Neural crest cell (in vitro differentiated cells): ENCODE data around the gene TAF11L10. TPM values are rescaled to one million over a fixed set of nuclear protein-coding genes. Genes with fewer than 3 reads are reported as not detected.
"Not testable (repeated sequence)": the region's sequence is repeated elsewhere in the genome, so short reads cannot be mapped to it uniquely, and the experiment has no call there.

Experiments used
- DNase-seq: peaks from one replicate; pipeline ENCODE4 v3.0.0; 2021; ENCODE audit warnings: low read depth, mixed read lengths, low spot score
- H3K27ac Mint-ChIP-seq: one replicate; pipeline ENCODE4 v1.8.0; 2021; ENCODE audit warnings: mild to moderate bottlenecking, mixed read lengths; ENCODE audit not compliant: unreplicated experiment
- H3K27me3 Mint-ChIP-seq: 2 replicates; pipeline ENCODE4 v1.8.0; 2021; ENCODE audit warnings: low read depth, mild to moderate bottlenecking, mixed read lengths
- H3K36me3 Mint-ChIP-seq: 2 replicates; pipeline ENCODE4 v1.8.0; 2021; ENCODE audit warnings: low read depth, mild to moderate bottlenecking, mixed read lengths
- H3K4me1 Mint-ChIP-seq: 2 replicates; pipeline ENCODE4 v1.8.0; 2021; ENCODE audit warnings: mixed read lengths
- H3K4me3 Mint-ChIP-seq: one replicate; pipeline ENCODE4 v1.8.0; 2021; ENCODE audit warnings: mild to moderate bottlenecking, mixed read lengths
- H3K9me3 Mint-ChIP-seq: 2 replicates; pipeline ENCODE4 v1.8.0; 2021; ENCODE audit warnings: mixed read lengths
- total RNA-seq: library from RNA; stranded (reverse); gene quantifications from 2 replicates; pipeline ENCODE4 v1.2.1, GENCODE V29; 2021
- TF ChIP-seq, protein P1 (sequence below): fragments of 200-600 bp; sonication (generic); conservative IDR thresholded peaks from 2 replicates; pipeline ENCODE4 v1.5.0; 2021; ENCODE audit warnings: antibody characterized with exemption, mild to moderate bottlenecking

TAF11L10 gene
- total RNA-seq, 1 donor from 2014 or later = not detected

DNA sequence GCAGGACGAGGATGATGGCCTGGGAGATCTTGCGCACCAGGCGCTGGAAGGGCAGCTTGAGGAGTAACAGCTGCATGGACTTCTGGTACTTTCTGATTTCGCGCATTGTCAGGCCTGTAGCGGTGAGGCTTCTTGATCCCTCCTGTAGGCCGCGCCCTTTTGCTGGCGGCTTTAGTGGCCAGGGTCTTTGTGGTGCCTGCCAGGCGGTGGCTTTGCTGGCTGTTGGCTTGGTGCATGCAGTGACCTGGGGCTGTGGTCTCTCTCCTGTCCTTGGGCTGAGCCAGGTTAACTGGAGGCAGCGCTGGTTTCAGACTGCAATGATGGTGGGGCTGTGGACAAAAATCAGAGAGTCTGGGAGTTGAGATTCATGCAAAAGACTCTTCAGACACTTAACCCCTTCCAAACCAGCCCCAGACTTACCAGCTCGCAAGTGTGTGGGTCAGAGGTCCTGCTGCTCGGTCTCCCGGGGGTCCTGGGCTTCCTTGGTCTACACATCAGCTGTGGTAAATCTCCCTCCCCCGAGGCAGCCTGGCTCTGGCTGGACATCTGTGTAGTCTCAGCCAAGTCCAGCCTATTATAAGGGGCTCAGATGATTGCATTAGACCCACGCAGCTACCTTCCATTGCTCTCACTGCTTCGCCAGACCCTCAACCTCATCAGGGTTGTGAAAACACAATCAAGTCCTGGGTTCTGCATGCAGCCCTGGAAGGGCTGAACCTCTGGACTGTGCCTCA lies 17.4 kb upstream of the TAF11L10 start:
- H3K27me3 Mint-ChIP-seq = no peaks in the 10 kb centered on the region
- no peak overlapping the region for H3K4me3 Mint-ChIP-seq

DNA sequence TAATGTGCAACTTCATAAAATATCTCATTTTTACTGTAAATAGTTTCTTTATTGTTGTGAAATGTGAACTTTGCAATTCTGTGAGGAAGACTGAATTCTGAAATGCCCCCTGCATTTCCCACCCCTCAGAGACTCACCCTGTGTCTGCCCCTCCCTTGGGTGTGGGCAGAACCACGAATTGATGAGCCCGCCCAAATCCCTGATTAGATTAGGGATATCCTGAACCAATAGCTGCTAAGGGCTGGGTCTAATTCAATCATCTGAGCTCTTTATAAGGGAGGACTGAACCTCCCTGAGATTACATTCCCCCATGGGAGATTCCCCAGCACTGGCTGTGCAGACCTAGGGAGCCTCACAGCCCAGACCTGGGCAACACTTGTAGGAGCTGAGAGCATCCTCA lies 12.5 kb upstream of the TAF11L10 start, which contains the start of gene TAF11L12:
Gene TAF11L12 (plus strand): TSS at position 301 of the 400 bp plus-strand sequence.
- not testable (repeated sequence) for H3K27me3 Mint-ChIP-seq, H3K9me3 Mint-ChIP-seq, H3K4me1 Mint-ChIP-seq, H3K4me3 Mint-ChIP-seq, H3K36me3 Mint-ChIP-seq, DNase-seq
- peak within 1 kb of the TSS; percentile 62 for H3K27ac Mint-ChIP-seq

More for the DNA sequence above, 17.4 kb upstream of the TAF11L10 start:
- TF ChIP-seq, protein P1, sequence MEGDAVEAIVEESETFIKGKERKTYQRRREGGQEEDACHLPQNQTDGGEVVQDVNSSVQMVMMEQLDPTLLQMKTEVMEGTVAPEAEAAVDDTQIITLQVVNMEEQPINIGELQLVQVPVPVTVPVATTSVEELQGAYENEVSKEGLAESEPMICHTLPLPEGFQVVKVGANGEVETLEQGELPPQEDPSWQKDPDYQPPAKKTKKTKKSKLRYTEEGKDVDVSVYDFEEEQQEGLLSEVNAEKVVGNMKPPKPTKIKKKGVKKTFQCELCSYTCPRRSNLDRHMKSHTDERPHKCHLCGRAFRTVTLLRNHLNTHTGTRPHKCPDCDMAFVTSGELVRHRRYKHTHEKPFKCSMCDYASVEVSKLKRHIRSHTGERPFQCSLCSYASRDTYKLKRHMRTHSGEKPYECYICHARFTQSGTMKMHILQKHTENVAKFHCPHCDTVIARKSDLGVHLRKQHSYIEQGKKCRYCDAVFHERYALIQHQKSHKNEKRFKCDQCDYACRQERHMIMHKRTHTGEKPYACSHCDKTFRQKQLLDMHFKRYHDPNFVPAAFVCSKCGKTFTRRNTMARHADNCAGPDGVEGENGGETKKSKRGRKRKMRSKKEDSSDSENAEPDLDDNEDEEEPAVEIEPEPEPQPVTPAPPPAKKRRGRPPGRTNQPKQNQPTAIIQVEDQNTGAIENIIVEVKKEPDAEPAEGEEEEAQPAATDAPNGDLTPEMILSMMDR = no peak
- Mint-ChIP-seq H3K4me1 (no peaks in the 10 kb centered on the region), H3K9me3 (peaks cover 8% of the 10 kb centered on the region), H3K27ac (no peak overlapping the region), H3K36me3 (no peaks in the 10 kb centered on the region)
- no peak for DNase-seq

DNA sequence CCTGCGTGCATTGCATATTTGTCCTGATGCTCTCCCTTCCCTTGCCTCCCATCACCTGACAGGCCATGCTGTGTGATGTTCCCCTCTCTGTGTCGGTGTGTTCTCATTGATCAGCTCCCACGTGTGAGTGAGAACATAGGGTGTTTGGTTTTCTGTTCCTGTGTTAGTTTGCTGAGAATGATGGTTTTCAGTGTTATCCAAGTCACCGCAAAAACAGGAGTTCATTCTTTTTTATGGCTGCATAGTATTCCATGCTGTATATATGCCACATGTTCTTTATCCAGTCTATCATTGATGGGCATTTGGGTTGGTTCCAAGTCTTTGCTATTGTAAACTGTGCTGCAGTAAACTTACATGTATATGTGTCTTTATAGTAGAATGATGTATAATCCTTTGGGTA lies 9.8 kb upstream of the TAF11L10 start:
- not testable (repeated sequence) for H3K4me3 Mint-ChIP-seq, H3K9me3 Mint-ChIP-seq, H3K4me1 Mint-ChIP-seq, H3K27me3 Mint-ChIP-seq, H3K27ac Mint-ChIP-seq, DNase-seq, H3K36me3 Mint-ChIP-seq

DNA sequence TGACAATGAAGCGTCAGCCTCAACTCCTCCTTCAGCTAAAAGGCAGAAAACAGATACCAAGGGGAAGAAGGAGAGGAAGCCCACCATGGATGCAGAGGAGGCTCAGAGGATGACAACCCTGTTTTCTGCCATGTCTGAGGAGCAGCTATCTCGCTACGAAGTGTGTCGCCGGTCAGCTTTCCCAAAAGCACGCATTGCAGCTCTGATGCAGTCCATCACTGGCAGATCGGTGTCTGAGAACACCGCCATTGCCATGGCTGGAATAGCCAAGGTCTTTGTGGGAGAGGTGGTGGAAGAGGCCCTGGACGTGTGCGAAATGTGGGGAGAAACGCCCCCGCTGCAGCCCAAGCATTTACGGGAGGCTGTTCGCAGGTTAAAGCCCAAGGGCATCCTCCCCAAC lies 7.3 kb upstream of the TAF11L10 start:
- no peaks in the 10 kb centered on the region for H3K27me3 Mint-ChIP-seq
- no peaks in the 10 kb centered on the region for H3K4me1 Mint-ChIP-seq
- no peaks in the 10 kb centered on the region for H3K9me3 Mint-ChIP-seq
- TF ChIP-seq, protein P1 = no peak
- no peaks in the 10 kb centered on the region for H3K36me3 Mint-ChIP-seq
- no peak for DNase-seq
- H3K4me3 Mint-ChIP-seq = no peak overlapping the region
- no peak overlapping the region for H3K27ac Mint-ChIP-seq

DNA sequence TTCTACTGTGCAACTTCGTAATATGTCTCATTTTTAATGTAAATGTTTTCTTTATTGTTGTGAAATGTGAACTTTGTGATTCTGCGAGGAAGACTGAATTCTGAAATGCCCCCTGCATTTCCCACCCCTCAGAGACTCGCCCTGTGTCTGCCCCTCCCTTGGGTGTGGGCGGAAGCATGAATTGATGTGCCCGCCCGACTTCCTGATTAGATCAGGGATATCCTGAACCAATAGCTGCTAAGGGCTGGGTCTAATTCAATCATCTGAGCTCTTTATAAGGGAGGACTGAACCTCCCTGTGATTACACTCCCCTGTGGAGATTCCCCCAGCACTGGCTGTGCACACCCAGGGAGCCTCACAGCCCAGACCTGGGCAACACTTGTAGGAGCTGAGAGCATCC lies 6.3 kb upstream of the TAF11L10 start, which contains the start of gene TAF11L11:
Gene TAF11L11 (plus strand): TSS at position 304 of the 400 bp plus-strand sequence.
- not testable (repeated sequence) for DNase-seq, H3K4me1 Mint-ChIP-seq, H3K36me3 Mint-ChIP-seq, H3K27me3 Mint-ChIP-seq, H3K27ac Mint-ChIP-seq, H3K9me3 Mint-ChIP-seq, H3K4me3 Mint-ChIP-seq

DNA sequence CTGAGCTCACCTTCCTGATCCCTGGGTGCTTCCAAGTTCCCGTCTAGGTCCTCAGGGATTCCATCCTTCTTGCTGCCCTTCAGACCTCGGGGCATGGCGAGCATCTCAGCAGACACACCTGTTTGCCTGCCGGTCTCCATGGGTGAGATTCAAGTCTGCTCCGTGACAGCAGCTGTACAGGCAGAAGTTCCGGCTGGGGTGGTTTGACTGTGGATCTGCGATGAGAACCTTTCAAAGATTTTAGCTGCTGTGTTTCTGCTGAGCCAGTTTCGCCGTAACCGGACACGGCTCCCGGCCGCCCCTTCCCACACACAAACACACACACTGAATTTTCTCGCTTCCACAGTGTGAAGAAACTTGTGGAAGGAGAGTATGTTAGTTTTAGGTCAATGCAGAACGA lies 3.4 kb downstream of the TAF11L10 start, which contains the start of gene TAF11L9:
Gene TAF11L9 (minus strand): TSS at position 140 of the 400 bp plus-strand sequence.
- not testable (repeated sequence) for H3K27ac Mint-ChIP-seq, H3K36me3 Mint-ChIP-seq

DNA sequence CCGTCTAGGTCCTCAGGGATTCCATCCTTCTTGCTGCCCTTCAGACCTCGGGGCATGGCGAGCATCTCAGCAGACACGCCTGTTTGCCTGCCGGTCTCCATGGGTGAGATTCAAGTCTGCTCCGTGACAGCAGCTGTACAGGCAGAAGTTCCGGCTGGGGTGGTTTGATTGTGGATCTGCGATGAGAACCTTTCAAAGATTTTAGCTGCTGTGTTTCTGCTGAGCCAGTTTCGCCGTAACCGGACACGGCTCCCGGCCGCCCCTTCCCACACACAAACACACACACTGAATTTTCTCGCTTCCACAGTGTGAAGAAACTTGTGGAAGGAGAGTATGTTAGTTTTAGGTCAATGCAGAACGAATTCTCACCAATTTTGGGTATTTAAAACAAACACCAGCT lies 6.8 kb downstream of the TAF11L10 start, which contains the start of gene TAF11L8:
Gene TAF11L8 (minus strand): TSS at position 101 of the 400 bp plus-strand sequence.
- not testable (repeated sequence) for H3K27ac Mint-ChIP-seq, H3K4me1 Mint-ChIP-seq, H3K9me3 Mint-ChIP-seq, H3K27me3 Mint-ChIP-seq, DNase-seq, H3K4me3 Mint-ChIP-seq, H3K36me3 Mint-ChIP-seq

More for the DNA sequence above, 3.4 kb downstream of the TAF11L10 start, which contains the start of gene TAF11L9:
- peak; percentile 5 for DNase-seq
- not testable (repeated sequence) for H3K4me1 Mint-ChIP-seq, H3K27me3 Mint-ChIP-seq, H3K4me3 Mint-ChIP-seq, H3K9me3 Mint-ChIP-seq

DNA sequence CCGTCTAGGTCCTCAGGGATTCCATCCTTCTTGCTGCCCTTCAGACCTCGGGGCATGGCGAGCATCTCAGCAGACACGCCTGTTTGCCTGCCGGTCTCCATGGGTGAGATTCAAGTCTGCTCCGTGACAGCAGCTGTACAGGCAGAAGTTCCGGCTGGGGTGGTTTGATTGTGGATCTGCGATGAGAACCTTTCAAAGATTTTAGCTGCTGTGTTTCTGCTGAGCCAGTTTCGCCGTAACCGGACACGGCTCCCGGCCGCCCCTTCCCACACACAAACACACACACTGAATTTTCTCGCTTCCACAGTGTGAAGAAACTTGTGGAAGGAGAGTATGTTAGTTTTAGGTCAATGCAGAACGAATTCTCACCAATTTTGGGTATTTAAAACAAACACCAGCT lies 12.0 kb downstream of the TAF11L10 start, which contains the start of gene TAF11L7:
Gene TAF11L7 (minus strand): TSS at position 101 of the 400 bp plus-strand sequence.
- not testable (repeated sequence) for H3K27me3 Mint-ChIP-seq, H3K4me1 Mint-ChIP-seq, H3K36me3 Mint-ChIP-seq, H3K4me3 Mint-ChIP-seq, H3K27ac Mint-ChIP-seq, DNase-seq, H3K9me3 Mint-ChIP-seq

Other genes with a start within 250 kb of the TAF11L10 start
- not detected in 2 replicates for gene TAF11L2, start 99.6 kb downstream of the TAF11L10 start, total RNA-seq
- gene TAF11L3, start 79.5 kb downstream of the TAF11L10 start, total RNA-seq = not detected in 2 replicates
- gene TAF11L4, start 76.0 kb downstream of the TAF11L10 start, total RNA-seq = not detected in 2 replicates
- not detected in 2 replicates for gene TAF11L5, start 72.6 kb downstream of the TAF11L10 start, total RNA-seq
- gene TAF11L6, start 69.2 kb downstream of the TAF11L10 start, total RNA-seq = not detected in 2 replicates
- not detected in 2 replicates for gene TAF11L7, start 12.1 kb downstream of the TAF11L10 start, total RNA-seq
- gene TAF11L8, start 6.9 kb downstream of the TAF11L10 start, total RNA-seq = not detected in 2 replicates
- not detected in 2 replicates for gene TAF11L9, start 3.4 kb downstream of the TAF11L10 start, total RNA-seq
- gene TAF11L11, start 6.4 kb upstream of the TAF11L10 start, total RNA-seq = not detected in 2 replicates
- gene TAF11L12, start 12.6 kb upstream of the TAF11L10 start, total RNA-seq = not detected in 2 replicates
- not detected in 2 replicates for gene TAF11L13, start 34.3 kb upstream of the TAF11L10 start, total RNA-seq
- not detected in 2 replicates for gene TAF11L14, start 36.6 kb upstream of the TAF11L10 start, total RNA-seq